Cardiac fibroblast (primary cell): ENCODE measurements around the gene DIP2B.
A peak's percentile ranks its signal among the peaks of the same experiment; 100 is the strongest.

Source experiments
- DNase-seq, 2 donors: peaks; one replicate each; pipeline versions ENCODE4 v3.0.0 to v3.0.0-alpha.2; 2010; ENCODE audit warnings: low read depth in 2 of 2
- H3K4me3 ChIP-seq, 2 donors: replicated peaks in 1 of 2; 1 replicate in 1 of 2; 2 replicates in 1 of 2; pipeline ENCODE4 v1.5.1; 2011; ENCODE audit warnings: low read depth in 2 of 2, low read length in 2 of 2, mild to moderate bottlenecking in 2 of 2, moderate library complexity in 1 of 2
- TF ChIP-seq, protein P1 (sequence below): IDR thresholded peaks from one replicate; pipeline ENCODE4 v1.5.1; 2011; ENCODE audit warnings: low read depth, mild to moderate bottlenecking, low read length, inconsistent platforms

DIP2B gene

GRCh38 chr12:50615907-50616296, 111.1 kb downstream of the DIP2B start:
- TF ChIP-seq, protein P1, sequence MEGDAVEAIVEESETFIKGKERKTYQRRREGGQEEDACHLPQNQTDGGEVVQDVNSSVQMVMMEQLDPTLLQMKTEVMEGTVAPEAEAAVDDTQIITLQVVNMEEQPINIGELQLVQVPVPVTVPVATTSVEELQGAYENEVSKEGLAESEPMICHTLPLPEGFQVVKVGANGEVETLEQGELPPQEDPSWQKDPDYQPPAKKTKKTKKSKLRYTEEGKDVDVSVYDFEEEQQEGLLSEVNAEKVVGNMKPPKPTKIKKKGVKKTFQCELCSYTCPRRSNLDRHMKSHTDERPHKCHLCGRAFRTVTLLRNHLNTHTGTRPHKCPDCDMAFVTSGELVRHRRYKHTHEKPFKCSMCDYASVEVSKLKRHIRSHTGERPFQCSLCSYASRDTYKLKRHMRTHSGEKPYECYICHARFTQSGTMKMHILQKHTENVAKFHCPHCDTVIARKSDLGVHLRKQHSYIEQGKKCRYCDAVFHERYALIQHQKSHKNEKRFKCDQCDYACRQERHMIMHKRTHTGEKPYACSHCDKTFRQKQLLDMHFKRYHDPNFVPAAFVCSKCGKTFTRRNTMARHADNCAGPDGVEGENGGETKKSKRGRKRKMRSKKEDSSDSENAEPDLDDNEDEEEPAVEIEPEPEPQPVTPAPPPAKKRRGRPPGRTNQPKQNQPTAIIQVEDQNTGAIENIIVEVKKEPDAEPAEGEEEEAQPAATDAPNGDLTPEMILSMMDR, result no peak
- peak in 1 of 2 donors; percentile 27 for DNase-seq
- H3K4me3 ChIP-seq, result no peak overlapping the region

- TF ChIP-seq, protein P1, result no peak
Observed at GRCh38 chr12:50617657-50618056, 112.9 kb downstream of the DIP2B start.

DNA sequence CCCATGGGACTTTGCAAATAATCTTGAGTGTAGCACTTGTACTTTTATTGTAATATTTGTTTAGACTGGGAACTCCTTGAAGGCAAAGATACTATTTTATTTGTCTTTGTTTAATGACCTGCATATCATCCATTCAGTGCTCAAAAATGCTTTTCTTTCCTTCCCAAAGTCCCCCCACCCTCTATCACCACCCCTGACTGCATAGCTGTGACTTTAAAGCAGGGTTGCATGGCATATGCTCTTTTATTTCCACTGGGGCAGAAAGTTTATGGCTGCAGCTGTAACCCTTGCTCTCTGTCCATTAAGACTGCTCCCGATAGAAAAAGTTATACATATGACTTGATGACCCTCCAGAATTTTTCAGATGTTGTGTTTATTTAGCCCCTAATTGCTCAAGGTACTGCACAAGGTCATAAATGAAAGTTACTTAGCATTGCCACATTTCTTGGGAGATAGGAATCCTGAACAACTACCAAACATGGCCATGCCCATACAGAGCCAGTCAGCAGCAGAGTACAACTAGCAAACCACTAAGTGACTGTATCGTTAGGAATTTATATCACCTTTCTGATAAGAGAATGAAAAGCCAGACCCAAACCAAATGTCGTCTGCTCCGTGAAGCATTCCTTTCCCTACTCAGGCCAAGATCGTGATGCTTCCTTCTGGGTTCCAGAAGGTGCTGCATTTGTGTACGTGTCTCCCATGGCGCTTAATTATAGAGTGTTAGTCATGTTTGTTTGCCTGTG, 114.3 kb downstream of the DIP2B start:
- no peak overlapping the region for H3K4me3 ChIP-seq
- DNase-seq, result peak; percentile 38 to 53
- TF ChIP-seq, protein P1, result no peak

More at GRCh38 chr12:50617657-50618056, 112.9 kb downstream of the DIP2B start:
- DNase-seq, result no peak
- no peak overlapping the region for H3K4me3 ChIP-seq

DNA sequence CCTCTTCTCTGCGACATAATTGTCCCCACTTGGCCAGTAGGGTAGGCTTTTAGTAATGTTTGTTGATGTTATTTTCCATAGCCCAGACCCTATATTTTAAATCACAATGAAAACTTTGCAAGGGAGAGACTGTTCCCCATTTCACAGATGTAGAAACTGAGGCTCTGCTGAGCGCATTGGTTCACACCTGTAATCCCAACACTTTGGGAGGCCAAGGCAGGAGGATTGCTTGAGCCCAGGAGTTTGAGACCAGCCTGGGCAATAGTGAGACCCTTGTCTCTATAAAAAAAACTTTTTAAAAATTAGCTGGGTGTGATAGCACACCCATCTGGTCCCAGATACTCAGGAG, 114.8 kb downstream of the DIP2B start:
- TF ChIP-seq, protein P1, result no peak

DNA sequence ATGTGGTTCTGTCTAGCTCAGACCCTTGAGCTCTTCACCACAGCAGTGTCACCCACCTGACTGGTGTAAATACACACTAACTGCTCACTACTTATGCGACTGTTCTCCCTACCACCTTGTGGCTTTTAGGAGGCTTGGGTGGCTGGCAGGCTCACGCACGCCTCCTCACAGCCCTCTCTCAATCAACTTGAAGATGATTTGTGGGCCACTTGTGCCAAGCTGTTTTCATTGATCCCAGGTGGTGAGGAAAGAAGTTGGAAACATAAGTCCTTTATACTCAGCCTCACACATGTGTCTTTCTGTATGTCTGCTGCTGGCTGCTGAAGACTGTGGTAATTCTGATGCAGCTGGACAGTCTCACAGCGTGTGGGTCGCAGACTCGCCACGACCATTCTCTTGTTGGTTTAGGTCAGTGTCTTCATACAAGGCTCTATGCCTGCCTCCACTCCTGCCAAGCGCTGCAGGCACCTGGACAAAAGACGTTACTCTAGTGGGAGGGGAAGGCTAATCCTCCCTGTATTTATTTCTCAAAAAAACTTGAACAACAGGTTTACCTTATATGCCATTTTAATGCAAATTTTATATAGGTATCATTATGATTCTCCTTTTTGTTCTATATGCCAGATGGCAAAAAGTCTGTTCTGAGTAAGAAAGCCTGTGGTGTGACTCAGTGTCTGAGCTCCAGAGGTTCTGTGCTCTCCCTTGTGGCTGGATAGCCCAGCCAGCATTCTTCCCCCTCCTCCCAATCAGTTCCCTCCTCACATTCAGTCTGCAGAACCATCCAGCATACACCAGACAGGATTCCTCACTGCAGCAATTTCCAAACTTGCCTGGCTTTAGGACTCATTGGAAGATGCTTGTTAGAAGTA, 115.6 kb downstream of the DIP2B start:
- TF ChIP-seq, protein P1, result no peak
- DNase-seq, result peak; percentile 85 to 89

More for the DNA sequence above, 114.8 kb downstream of the DIP2B start:
- H3K4me3 ChIP-seq, result no peak overlapping the region
- no peak for DNase-seq

GRCh38 chr12:50620978-50621360, 116.2 kb downstream of the DIP2B start:
- TF ChIP-seq, protein P1, result no peak
- no peak overlapping the region for H3K4me3 ChIP-seq
- no peak for DNase-seq

More for the DNA sequence above, 115.6 kb downstream of the DIP2B start:
- no peak overlapping the region for H3K4me3 ChIP-seq
